ENCODE results near the gene NGB.

The NGB gene

DNA sequence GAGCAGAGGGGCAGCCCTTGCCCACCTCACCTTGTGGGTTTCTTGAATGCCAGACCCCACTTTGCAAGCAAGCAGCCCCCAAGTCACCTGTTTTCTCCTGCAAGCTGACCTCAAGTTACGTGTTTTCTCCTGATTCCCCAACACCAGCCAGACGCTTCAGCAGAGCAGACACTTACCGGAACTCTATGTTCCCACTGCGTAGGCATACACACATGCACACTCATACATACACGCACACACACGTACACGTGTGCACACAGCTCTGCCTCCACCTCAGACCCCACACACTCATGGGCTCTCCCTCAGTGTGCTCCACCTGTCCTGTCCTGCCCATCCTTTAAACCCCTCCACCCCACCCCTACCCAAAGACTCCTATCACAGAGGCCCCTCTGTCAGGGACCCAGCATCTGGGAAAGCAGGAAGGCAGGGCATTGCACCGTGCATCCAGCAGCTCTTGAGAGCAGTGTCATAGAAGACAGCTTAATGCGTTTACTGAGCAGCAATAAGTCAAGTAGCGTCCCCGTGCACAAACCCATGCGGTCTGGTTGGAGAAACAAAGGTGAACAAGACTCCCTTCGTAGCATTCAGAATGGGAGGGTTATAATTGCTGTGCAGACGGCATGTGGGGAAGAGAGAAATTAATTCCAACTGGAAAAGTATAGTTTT, 45.0 kb downstream of the NGB start:
- DNase-seq: no peak

GRCh38 chr14:77225254-77225653, 45.8 kb downstream of the NGB start:
- DNase-seq: no peak

- no peak for DNase-seq
These were observed 46.8 kb downstream of the NGB start for GRCh38 chr14:77224212-77224611.

- DNase-seq: no peak
These were observed 48.3 kb downstream of the NGB start for GRCh38 chr14:77222546-77223225.

- DNase-seq: no peak
These were observed 49.6 kb downstream of the NGB start for GRCh38 chr14:77221241-77221871.

DNA sequence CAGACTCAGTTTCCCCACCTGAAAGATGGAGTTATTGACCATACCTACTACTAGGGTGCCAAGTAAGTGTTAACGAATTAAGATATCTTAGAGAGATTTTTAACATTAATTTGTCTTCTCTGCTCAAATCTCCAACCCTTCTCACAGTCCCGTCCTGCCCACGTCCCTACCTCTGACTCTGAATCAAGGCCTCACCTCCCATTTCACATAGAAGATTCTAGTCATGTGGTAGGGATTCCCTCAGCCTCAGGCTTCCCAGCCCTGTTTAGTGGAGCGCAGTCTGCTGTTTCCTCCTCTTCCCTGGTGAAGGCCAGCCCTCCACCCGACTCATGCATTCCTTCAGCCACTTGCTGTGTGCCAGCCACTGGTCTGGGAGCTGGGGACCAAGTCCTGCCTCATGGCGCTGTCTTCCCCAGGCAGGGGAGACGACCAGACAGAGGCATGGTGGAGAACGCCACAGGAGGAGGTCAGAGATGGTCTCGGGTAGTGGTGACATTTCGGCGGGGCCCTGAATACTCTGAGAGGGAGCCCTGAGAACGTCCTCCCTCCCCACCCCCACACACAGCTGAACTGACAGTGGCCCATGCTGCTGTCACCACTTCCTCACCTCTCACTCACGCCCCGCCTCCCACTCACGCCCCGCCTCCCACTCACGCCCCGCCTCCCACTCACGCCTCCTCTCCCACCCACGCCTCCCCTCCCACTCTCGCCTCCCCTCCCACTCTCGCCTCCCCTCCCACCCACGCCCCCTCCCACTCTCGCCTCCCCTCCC, 50.6 kb downstream of the NGB start:
- no peak for DNase-seq

GRCh38 chr14:77219591-77219990, 51.4 kb downstream of the NGB start:
- DNase-seq: no peak

- DNase-seq: no peak
These were observed 53.5 kb downstream of the NGB start for GRCh38 chr14:77217551-77217950.
